GM18868 (cell line): ENCODE measurements around the gene BSG.
"Not testable (repeated sequence)": the region's sequence is repeated elsewhere in the genome, so short reads cannot be mapped to it uniquely, and the experiment has no call there.

Experiments
- ATAC-seq: cut with Tn5 transposase; IDR thresholded peaks from one replicate; pipeline ENCODE4 v1.9.1; 2021; ENCODE audit warnings: mild to moderate bottlenecking, moderate library complexity; ENCODE audit not compliant: unreplicated experiment

Gene BSG

DNA sequence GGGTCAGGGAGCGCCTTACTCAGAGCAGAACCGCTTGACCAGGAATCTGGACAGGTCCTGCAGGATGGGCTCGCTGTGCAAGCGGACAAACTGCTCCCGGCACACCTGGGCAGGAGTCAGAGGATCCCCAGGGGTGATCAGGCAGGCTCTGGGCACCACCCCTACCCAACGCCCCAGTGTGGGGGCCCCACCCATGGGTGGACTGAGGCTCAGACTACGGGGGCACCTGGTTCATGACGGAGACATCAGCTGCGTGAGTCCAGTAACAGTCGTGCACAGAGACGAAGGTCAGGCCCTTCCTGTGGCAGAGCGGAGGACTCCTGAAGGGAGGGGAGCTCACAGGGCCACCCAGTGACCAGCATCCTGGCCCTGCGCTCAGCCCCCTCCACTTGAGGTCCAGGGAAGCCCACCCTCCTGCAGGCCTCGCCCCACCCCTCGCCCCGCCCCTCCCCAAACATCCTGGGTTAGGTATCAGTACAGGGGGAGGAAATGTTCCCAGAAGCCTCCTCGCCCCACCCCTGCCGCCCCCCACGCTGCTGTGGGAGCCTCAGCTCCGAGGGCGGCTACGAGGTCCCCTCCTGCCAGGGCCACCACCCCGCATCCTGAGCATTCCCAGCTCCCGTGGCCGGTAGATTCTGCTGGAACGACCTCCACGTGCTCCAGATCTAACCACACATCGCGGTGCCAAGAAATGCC, 45.3 kb downstream of the BSG start:
- ATAC-seq, result no peak

DNA sequence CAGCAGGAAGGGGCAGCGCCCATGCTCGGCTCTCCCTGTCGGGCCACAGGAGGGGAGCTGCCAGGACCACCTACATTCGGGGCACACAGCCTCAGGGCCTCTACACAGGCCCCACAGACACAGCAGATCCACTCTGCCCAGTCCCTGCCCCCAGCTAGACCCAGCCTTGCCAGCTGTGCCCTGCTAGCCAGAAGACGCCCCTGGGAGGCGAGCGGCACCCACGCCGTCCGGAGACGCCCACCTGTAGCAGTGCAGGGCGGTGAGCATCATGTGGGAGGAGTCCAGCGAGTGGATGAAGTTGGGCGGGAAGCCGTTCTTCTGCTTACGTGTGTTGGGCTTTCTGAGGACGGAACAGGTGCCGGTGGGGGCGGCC, 45.8 kb downstream of the BSG start:
- no peak for ATAC-seq

DNA sequence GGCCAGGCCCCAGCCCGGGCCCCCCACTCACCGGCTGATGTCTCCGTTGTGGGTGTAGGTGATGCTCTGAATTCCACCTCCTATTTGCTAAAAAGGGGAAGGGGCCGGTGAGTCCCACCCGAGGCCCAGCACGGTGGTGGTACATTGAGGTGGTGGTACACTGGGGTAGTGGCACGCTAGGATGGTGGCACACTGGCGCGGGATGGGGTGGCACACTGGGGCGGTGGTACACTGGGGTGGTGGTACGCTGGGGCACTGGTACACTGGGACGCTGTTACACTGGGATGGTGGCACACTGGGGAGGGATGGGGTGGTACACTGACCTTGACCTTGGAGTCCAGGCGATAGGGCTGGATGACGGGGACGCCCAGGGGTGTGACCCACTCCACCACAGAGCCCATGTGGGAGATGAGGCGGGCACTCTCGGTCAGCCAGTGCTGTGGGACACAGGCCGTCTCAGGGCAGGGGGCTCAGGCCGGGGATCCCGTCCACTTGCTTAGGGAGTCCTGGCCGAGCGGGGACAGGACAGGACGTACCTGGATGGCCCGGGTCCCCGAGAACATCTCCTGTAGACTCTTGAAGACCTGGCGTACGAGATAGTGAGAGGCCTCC, 46.4 kb downstream of the BSG start:
- ATAC-seq, result no peak

DNA sequence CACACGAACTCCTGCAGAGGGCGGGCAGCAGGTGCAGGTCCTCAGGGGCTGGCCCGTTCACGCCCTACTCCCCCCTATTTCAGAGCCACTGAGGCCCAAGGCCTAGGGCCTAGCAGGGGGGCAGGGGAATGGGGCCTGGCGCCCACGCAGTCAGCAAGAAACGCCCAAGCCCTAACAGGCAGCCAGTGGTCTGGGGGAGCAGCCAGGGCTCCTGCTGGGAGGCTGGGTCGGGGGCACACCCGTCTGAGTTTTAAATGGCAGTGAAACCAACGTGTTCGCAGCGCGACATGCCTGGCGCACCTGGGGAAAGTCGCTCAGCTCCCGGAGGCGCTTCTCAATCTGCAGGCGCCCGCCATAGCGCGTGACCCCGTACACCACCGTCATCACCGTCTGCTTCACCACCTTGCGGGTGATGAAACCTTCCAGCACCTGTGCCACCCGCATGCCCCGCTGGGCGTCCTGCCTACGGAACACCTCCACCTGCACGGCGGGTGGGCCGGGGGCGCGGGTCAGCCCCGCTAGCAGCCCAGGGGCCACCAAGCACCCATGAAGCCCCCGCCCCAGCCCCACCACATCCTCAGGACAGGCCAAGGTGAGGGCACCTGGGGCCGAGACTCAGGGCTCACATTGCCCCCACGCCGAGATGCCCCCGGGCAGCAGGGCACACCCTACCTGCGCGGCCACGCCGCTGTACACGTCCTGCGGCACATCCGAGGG, 47.0 kb downstream of the BSG start:
- ATAC-seq, result no peak

DNA sequence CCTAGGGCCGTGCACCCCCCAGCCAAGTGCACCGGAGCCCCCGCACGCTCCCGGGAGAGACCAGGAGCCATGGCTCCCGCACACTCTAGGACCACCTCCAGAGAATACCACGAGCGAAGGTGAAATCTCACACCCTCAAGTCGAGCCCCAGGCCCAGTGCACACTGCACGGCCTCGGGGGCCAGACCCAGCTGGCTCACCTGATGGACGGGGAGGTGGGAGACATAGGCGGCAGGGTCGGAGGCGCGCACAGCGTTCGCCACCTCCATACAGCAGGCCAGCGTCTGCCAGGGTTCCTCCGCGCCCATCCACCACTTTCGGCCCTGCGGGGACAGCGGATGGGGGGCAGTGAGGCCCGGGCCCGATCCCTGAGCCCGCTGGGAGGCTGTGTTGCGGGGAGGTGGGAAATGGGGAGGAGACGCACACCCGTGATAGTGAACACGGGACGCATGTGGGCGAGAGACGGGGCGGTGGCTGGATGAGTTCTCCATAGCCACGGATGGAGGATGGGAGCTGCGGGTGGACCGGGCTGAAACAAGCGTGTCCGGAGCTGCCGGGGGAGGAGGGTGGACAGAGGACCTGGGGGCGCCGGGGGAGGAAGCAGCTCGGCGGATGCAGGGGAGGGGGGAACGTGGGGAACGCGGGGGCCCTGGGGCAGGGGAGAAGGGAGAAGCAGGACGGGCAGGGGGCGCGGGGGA, 47.9 kb downstream of the BSG start:
- no peak for ATAC-seq

DNA sequence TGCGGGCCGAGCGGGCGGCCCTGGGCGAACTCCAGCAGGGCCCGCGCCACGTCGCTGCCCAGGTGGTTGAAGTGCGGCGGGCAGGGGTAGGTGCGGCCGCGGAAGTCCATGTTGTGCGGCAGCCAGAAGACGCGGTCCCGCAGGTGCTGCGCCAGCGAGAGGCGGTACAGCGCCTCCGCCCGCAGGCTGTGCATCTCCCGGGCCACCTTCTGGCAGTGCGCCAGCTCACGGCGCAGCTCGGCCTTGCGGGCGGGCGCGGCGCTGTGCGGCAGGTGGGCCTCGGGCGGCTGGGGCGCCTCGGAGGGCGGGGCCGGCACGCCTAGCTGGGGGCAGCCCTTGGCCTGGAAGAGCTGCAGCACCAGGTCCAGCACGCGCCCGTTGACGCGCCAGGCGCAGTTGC, 48.8 kb downstream of the BSG start:
- ATAC-seq, result not testable (repeated sequence)

DNA sequence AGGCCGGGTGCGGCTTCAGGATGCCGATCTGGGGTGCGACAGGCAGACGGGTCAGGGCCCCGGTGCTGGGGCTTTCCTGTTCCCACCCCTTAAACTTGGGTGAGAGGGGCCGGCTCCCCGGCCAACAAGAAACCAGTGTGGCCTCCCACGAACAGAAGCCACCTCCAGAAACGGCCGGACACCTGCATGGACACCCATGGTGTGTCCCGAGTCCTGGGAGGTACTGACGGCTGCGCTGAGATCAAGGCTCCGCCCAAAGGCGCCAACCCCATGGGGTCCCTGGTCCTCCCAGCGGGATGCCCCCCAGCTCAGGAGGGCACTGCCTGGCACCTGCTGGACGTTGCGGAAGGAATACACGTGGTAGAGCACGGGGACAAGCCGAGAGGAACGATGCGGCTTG, 49.4 kb downstream of the BSG start:
- no peak for ATAC-seq

DNA sequence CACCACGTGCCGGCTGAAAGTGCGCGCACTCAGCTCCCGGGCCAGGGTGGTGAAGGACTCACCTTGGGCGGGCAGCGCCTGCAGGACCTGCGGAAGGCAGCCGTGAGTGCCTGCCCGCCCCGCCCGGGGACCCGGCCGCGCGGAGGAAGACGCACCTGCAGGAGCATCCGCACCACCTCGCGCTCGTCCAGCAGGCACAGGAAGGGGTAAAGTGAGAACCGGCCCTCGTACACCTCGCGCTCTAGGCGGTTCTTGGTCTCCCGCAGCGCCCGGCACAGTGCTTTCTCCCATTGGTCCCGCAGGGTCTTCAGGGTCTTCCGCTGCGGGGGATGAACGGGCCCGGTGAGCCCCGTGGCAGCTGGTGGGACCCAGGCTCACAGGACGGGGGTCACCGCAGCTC, 50.3 kb downstream of the BSG start:
- no peak for ATAC-seq

DNA sequence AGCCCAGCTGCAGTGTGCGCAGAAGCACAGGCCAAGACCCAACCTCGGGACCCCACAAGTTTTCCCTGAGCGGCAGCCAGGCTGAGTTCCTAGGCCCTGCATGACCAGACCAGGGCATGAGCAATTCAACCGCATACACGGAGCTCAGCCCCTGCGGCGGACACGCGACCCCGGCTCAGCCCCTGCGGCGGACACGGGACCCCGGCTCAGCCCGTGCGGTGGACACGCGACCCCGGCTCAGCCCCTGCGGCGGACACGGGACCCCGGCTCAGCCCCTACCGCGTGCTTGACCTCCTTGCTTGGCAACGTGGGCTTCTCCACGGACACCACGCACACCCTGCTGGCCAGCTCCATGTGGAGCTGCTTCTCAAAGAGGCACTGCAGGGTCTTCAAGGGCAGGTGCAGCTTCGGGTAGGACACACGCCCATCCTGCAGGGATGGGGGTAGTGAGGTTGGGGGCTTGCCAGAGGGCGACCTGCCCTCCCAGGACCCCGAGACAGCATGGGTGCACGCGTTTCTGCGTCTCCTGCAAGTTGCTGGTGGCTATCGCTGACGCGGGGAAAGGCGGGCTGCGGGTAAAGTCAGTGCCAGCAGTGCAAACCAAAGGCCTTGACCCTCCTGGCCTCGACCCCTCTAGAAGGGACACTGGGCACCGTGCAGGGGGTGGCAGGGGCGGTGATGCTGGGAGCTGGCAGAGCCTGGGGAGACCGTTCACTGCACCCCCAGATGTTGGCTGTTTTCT, 51.0 kb downstream of the BSG start:
- ATAC-seq, result no peak

DNA sequence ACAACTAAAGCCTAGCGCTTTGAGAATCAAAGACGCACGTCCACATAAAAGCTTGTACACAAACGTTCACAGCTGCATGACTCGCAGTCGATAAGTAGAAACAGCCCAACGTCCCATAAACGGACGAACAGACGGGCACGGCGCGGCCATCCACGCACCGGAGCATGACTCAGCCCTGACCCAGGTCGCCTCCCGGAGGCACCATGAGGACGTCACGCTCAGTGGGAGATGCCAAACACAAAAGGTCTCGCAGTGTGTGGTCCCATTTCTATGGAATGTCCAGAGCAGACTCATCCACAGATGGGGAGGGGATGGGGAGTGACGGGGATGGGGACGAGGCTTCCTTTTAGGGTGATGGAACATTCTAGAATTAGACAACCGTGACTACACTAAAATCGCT, 51.6 kb downstream of the BSG start:
- ATAC-seq, result no peak

DNA sequence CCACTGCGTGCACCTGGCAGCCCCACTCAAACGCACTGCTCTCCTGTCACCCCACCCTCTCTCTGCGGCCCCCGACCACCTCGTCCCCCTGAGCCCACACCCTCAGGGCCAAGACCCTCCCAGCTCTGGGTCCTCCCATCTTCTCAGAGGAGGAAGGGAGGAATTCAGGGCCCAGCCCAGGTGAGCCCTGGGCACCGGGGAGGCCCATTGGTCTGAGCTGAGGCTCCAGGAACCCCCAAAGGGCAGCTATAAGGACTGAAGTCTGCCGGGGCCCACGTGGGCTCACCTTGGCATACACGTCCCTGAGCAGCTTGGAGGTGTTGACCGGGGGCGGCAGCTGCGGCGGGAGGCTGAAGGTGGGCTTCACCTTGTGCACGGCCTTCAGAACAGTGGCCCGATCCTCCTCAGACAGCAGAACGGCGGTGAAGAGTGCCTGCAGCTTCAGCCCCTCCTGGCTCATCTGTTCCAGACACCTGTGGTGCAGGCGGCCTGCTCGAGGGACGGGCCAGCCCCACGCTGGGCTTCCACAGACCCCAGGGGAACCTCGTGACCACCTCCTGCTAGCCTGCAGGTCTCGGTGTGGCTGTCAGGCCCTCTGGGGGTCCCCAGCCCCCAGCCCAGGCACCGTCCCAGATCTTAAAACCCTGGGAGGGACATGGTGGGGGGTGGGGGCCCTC, 52.2 kb downstream of the BSG start:
- ATAC-seq, result no peak

DNA sequence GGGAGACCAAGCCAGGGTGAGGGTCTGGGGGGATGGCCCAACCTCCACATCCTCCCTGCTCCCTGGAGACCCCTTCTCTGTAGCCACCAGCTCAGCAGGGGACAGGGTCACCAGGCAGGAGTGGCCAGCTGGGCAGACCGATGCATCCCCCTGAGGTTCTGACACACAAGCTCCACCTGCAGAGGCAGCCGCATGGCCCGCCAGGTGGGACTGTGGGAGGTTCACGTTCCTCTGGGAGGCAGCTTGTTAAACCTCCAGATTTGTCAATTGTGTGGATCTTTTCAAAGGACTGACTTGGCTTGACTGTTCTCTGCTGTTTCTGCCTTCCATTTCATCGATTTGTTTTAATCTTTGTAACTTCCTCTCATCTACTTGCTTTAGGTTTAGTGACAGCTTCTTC, 52.9 kb downstream of the BSG start:
- no peak for ATAC-seq

DNA sequence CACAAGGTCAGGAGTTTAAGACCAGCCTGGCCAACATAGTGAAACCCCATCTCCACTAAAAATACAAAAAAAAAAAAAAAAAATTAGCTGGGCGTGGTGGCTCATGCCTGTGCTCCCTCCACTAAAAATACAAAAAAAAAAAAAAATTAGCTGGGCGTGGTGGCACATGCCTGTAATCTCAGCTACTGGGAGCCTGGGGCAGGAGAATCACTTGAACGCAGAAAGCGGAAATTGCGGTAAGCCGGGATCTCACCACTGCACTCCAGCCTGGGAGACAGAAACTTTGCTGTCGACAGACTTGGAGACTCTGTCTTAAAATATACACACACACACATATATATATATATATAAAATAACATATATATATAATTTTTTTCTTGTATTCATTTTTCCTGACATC, 54.2 kb downstream of the BSG start:
- ATAC-seq, result not testable (repeated sequence)

DNA sequence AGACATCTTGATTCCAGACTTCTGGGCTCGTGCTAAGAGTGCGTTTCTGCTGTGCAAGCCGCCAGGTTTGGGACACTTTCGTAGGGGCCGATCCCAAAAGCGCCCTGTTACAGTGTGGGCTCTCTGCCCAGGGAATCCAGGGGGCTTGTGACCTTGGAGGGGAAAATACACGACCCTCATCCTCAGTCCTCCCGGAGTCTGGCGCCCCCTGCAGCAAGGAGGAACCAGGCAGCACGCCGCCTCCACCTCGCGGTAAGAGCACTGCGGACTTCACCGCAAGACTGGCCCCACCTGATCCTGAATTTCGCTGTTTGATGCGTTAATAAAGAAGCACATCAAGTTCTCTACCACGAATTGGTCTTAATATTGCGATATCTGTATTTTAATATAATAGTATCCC, 55.8 kb downstream of the BSG start:
- no peak for ATAC-seq

DNA sequence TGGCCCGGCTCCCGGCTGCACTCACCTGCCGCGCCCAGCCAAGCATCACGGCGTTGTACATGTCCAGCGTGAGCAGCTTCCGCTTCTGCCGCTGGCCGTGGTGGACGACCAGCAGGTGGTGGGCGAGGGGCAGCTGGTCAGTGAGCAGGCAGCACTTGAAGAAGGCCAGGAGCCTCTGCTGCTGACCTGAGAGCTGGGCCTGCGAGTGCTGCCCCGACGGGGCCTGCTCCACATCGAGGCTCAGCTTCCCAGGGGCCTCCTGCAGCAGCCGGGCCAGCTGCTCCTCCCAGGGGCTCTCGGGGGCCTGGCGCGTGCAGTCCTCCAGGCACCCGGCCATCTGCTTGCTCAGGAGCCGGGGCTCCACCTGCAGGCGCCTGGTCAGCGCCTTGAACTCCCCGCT, 57.1 kb downstream of the BSG start:
- ATAC-seq, result not testable (repeated sequence)

DNA sequence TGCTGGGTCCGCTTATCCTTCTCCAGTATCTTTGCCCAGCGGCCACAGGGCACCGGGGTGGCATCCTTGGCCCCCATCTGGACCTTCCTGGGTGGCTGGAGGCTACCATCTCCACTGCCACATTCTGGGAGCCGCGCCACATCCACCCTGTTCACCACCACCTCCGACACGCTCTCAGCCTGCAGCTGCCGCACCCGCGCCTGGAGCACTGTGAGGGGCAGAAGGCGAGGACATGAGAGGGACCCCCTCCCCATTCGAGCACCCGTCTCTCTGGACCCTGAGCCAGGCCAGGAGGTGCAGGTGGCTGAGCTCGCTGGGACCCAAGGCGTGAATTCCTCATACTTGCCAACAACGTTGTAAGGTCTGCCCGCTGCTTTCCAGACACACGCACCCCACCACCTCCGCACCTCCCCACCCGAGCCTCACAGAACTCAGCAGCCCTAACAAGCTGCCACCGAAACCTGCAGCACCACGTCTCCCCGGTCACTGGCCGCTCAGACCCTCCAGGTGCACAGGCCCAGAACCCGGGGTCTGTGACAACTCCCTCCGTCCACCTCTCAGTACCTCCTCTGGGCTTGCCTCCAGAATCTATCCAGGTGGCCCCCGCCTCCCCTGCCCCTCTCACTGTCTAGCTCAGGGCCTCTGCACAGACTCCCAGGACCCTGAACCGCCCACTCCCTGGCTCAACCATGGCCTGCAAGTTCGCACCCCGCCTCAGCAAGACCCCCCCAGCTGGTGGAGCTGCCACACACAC, 57.7 kb downstream of the BSG start:
- ATAC-seq, result no peak

DNA sequence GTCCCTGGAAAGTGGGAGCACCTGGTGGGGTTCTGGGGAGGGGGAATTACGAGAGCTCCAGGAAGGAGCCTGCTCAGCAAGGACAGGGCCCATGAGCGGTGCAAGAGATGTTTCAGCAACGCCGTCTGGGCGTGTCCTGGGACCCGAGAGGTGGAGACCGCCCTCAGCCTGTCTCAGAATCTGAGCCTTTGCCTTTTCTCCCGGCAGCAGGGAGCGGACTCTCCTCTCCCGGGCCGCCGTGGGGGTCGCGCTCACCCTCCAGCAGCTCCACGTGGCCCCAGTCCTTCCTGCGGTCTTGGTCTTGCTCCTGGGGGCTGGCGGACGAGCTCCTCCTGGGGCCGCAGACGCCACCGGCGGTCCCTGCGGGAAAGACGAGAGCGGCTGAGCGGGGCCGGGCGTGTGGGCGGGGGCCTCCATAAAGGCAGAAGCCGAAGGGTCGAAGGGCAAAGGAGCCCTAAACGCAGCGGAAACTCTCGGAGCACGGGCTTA, 60.2 kb downstream of the BSG start:
- no peak for ATAC-seq
